Middle frontal gyrus (tissue), 1 donor: ENCODE measurements around the gene NUTF2.

Source experiments
- DNase-seq: peaks from one replicate; pipeline ENCODE4 v3.0.0-alpha.2; 2015; ENCODE audit warnings: low spot score; ENCODE audit errors: extremely low spot score

NUTF2 gene

GRCh38 chr16:67917140-67917851 lies 70.6 kb downstream of the NUTF2 start:
- no peak for DNase-seq

- no peak for DNase-seq
Measured at GRCh38 chr16:67917852-67918236, 71.1 kb downstream of the NUTF2 start.

GRCh38 chr16:67919622-67920221 lies 73.0 kb downstream of the NUTF2 start:
- DNase-seq: no peak
